GM19438 (cell line): ENCODE measurements around the gene LNX1.

Experiments
- ATAC-seq: cut with Tn5 transposase; IDR thresholded peaks from one replicate; pipeline ENCODE4 v1.9.1; 2021; ENCODE audit warnings: low read depth; ENCODE audit not compliant: unreplicated experiment

LNX1 gene

DNA sequence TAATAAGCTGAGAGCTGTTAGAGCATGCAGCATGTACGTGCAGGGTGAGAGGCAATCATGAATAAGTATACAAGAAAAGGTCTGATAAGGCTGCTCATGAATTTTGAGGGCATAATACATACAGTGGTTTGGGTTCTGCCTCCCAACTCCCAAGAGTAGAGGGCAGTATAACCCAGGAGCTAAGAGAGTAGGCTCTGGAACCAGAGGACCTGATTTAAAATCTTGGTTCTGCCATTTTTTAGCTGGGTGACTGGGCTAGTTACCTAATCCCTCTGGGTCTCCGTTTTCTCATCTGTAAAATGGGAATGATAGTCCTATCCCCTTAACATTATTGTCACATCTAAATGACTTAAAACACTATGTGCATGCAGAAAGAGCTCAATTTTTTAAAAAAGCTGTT is 85.3 kb downstream of the LNX1 start:
- ATAC-seq: no peak

DNA sequence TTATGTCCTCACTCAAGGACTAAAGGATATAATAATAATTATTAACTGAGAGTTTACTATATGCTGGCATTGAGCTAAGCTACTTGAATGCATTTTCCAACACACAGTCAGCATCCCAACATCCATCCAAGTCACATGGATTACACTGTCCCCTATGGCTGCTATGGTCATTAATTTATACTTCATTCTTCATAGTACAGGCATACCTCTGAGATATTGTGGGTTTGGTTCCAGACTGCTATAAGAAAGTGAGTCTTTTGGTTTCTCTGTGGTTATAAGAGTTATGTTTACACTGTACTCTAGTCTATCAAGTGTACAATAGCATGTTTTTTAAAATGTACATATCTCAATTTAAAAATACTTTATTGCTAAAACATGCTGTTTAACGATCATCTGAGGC is 89.2 kb downstream of the LNX1 start:
- no peak for ATAC-seq

DNA sequence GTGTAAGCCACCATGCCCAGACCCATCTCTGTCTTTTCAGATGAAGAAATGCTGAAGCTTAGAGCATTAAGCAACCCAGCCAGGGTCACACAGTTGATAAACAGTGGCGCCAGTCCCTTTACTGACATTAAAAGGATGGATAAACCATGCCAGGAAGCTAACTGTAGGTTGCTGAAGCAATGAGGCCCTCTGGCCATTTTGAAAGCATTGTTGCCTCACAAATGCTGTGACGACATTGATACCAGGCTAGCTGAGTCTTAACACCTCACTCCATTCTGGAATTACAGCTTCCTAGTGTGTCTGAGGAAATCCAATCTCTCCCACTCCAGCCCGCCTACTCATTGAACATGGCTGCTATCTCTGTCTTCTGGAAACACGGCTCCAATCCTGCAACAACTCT is 89.7 kb downstream of the LNX1 start:
- no peak for ATAC-seq

GRCh38 chr4:53500546-53500945 is 90.7 kb downstream of the LNX1 start:
- ATAC-seq: no peak

GRCh38 chr4:53499791-53500190 is 91.5 kb downstream of the LNX1 start:
- ATAC-seq: no peak

GRCh38 chr4:53498706-53499105 is 92.6 kb downstream of the LNX1 start:
- no peak for ATAC-seq

GRCh38 chr4:53497487-53498244 is 93.6 kb downstream of the LNX1 start:
- no peak for ATAC-seq

DNA sequence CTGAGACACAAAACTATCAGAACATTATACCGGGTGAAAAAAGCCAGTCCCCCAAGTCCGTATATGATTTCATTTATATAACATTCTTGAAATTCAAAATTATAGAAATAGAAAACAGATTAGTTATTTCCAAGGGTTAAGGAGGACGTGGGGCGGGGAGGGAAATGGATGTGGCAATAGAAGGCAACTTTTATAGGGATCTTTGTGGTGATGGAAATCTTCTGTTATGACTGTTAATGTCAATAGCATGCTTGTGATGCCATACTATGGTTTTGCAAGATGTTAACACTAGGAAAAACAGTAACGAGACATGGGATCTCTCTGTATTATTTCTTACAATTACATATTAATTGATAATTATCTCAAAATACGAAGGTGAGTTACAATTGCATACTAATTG is 96.4 kb downstream of the LNX1 start:
- no peak for ATAC-seq

GRCh38 chr4:53490965-53491622 is 100.2 kb downstream of the LNX1 start:
- no peak for ATAC-seq

DNA sequence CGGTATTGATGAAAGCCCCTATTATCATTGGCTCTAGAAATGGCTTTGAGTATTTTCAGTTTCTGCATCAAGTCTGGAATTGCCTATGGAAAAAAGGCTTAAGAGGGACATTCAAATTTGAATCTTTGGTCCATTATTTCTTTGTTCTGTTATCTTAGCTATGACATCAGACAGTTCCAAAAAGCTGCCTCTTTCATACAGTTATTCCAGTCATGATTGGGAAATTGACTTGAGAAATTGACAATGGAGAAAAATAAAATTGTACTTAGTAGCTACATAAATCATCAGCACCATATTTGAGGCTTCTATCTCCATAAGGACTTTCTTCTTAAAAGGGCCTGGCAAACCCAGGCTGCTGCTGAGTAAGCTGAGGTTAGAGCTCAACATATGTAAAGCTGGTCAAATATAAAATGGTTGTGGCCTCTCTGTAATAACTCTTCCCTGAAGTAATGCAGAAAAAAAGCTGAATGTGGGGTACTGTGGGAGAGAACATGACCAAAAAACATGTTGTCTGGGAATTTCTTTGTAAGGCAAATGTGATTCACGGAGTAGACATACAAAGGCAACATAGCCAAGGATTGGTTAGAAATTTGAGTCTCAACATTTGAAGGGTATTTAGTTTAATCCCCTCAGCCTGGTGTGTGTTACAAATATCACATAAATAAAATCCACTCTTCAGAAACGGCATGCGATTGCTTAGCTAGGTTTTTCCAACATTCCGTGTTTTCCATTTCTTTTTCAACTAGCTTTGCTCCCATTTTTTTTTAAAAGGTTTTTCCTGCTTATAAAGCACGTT is 100.9 kb downstream of the LNX1 start:
- no peak for ATAC-seq

GRCh38 chr4:53489279-53489889 is 101.9 kb downstream of the LNX1 start:
- no peak for ATAC-seq

GRCh38 chr4:53487766-53488165 is 103.5 kb downstream of the LNX1 start:
- ATAC-seq: no peak

DNA sequence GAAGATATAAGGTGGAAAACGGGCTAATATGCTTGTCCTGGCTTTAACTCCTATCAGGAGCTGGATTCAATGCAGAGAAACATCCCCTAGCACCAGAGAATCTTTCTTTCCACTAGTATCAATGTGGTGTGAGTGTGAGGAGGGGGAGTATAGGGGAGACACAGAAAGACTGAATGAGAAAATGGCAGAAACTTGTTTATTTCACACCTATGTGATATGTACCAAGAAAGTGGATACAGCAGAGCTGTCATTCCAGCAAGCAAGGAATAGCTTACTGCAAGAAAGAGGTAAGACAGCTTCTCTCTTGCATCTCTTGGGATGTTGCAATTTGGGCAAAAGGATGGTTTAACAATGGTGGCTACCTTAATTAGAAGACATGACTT is 105.6 kb downstream of the LNX1 start:
- no peak for ATAC-seq

- no peak for ATAC-seq
These were observed 106.2 kb downstream of the LNX1 start for GRCh38 chr4:53484911-53485657.

- no peak for ATAC-seq
These were observed 108.0 kb downstream of the LNX1 start for GRCh38 chr4:53483250-53483649.

- ATAC-seq: no peak
These were observed 109.7 kb downstream of the LNX1 start for GRCh38 chr4:53481586-53481985.

DNA sequence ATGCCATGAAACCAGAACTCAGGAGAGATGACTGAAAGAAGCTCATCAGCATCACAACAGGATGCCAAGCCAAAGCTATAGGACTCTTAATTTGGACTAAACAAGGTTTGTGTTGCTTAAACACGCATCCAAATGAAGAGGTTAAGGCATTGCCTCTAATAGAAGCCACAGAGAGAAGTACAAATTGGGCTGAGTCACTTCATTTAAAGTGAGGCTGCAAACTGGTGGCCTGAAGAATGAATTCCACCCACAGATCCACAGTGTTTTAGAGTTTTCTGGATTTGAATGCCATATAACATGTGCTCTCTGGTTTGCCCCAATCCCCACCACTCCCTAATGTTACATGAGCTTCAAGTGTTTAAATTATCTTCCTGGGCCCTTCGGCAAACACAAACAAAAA is 110.4 kb downstream of the LNX1 start:
- no peak for ATAC-seq

DNA sequence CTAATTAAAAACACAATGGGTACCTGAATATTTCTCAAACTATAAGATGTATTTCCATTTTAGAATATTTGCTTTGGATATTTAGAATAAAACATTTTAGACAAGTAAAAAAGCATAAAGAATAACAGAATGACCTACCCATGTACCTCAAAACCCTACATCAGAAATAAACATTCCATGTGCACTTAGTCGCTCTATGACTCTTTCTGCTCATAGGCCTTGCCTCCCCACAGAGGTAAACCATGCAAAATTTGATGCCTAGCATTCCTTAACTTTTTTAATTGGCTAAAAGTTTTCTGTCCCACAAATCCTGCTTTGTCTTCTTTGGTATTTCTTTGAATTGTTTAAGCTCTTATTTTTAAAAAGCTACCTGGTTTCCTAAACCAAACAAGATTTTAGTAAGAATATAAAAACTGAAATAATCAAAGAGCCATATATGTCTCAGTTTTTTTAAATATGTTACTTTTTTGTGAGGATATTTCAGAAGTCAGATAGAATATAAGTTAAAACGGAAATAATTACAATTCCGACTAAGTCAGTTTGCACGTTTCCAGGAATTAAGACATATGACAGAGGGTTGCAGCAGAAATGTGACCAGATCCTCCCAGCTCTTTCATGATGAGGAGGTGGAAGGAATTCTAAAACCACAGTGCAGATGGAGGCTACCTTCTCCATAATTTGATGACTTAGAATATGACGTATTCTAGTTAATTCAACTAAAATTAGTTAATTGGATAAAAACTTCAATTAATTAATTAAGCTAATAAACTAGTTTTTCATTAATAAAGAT is 111.4 kb downstream of the LNX1 start:
- no peak for ATAC-seq

GRCh38 chr4:53478671-53479456 is 112.4 kb downstream of the LNX1 start:
- no peak for ATAC-seq
